Ovary (tissue), 9 donors: Measurements from ENCODE around the gene HPCAL1. TPM values are rescaled to one million over a fixed set of nuclear protein-coding genes. Genes with fewer than 3 reads are reported as not detected.

ENCODE experiments used
- DNase-seq, 5 donors: peaks; one replicate each; pipeline ENCODE4 v3.0.0-alpha.2; 2019 to 2020
- H3K27ac ChIP-seq, 2 donors: fragments of 200-600 bp; one replicate each; pipeline versions ENCODE4 v1.5.1 to v1.8.0; 2019 to 2022
- H3K27me3 ChIP-seq: fragments of 200-600 bp; one replicate; pipeline ENCODE4 v1.8.0; 2022
- H3K36me3 ChIP-seq: fragments of 200-600 bp; sonication (generic); one replicate; pipeline ENCODE4 v1.5.1; 2019
- H3K4me1 ChIP-seq: one replicate; pipeline ENCODE4 v1.8.1; 2013; ENCODE audit warnings: mild to moderate bottlenecking, moderate library complexity; ENCODE audit not compliant: insufficient read depth
- H3K4me3 ChIP-seq: fragments of 200-600 bp; sonication (generic); one replicate; pipeline ENCODE4 v1.5.1; 2017
- H3K9me3 ChIP-seq, 2 donors: fragments of 200-600 bp in 1 of 2; sonication (generic) in 1 of 2; one replicate each; pipeline versions ENCODE4 v1.5.1 to v1.8.1; 2013 to 2019; ENCODE audit warnings: mild to moderate bottlenecking in 1 of 2, moderate library complexity in 1 of 2
- CTCF ChIP-seq, 3 donors: fragments of 450-650 bp in 2 of 3; fragments of 200-600 bp in 1 of 3; IDR thresholded peaks; one replicate each; pipeline versions ENCODE4 v1.5.1 to v1.8.0; 2016 to 2022; ENCODE audit warnings: antibody characterized with exemption in 3 of 3, mild to moderate bottlenecking in 1 of 3
- EP300 ChIP-seq: sonication (generic); formaldehyde crosslinking; IDR thresholded peaks from one replicate; pipeline ENCODE4 v1.6.1; 2017; ENCODE audit warnings: antibody characterized with exemption
- POLR2A ChIP-seq: fragments of 450-650 bp; IDR thresholded peaks from one replicate; pipeline ENCODE4 v1.6.1; 2017; ENCODE audit warnings: antibody characterized with exemption, mild to moderate bottlenecking, moderate library complexity
- WGBS, 3 donors: extraction: QIAGEN DNeasy Blood & Tissue Kit in 1 of 3; methylation state at CpG; one replicate each; pipeline versions ENCODE4 v1.1.5 to v1.1.7; 2013 to 2017; 5-methylcytosine and 5-hydroxymethylcytosine counted together
- intact Hi-C, 4 donors: fragments of 100-400 bp; cut with DNase I; formaldehyde crosslinking; loops; one replicate each; pipeline versions ENCODE4 v1.11.0 to v1.15.1; 2022 to 2023
- polyA plus RNA-seq, 2 donors: library from polyadenylated mRNA; stranded (reverse); fragments of 200-250 nt in 1 of 2; fragments of 350-450 nt in 1 of 2; fragmentation: Illumina TruSeq in 1 of 2; extraction: RNeasy Lipid Tissue Mini Kit (QIAGEN cat#74804) in 1 of 2; gene quantifications; one replicate each; pipeline ENCODE4 v1.2.3, GENCODE V29; 2013 to 2014
- total RNA-seq, 7 donors: library from RNA; depleted of rRNA in 2 of 7; stranded (reverse); fragments of >200 nt in 2 of 7; fragmentation: NEBNext Ultra II Directional in 3 of 7; extraction: Animal tissue kit (Norgen Biotek cat#: 25700) in 3 of 7; gene quantifications; one replicate each; pipeline versions ENCODE4 v1.1.0 to v1.2.4, GENCODE V29; 2016 to 2023
- donor health status: DM: no; HTN: no; CAD: no; lungs with moderate emphysema.
- donor health status: DM: no; HTN: no; CAD: no.
- donor health status: Bipolar disorder and iron deficiency.
- donor health status: DM: yes; HTN: yes; CAD: no.
- donor health status: DM: no; HTN: no; CAD: no.
- donor health status: DM: yes; HTN: yes; CAD: no.

HPCAL1 gene
- total and polyA plus RNA-seq, 9 donors: 11.4 to 69.5 (median 18.5) TPM

- Histone ChIP-seq H3K9me3 (no peaks in the 10 kb centered on the region), H3K36me3 (no peaks in the 10 kb centered on the region), H3K4me1 (no peaks in the 10 kb centered on the region), H3K27me3 (no peaks in the 10 kb centered on the region), H3K27ac (no peak overlapping the region), H3K4me3 (no peak overlapping the region)
- WGBS, 3 donors: 71 to 86% (median 77%) methylated on average over 6 of the region's 6 CpGs
- DNase-seq: no peak
- TF ChIP-seq CTCF (IDR thresholded peaks at IDR 0.05): no peak
- TF ChIP-seq EP300: no peak
- TF ChIP-seq POLR2A: no peak
- intact Hi-C loops: no loop called here
Measured at GRCh38 chr2:10417551-10418335, 115.0 kb downstream of the HPCAL1 start.

- no peak for DNase-seq
- intact Hi-C loops: no loop called here
- no peak overlapping the region for H3K27ac ChIP-seq
- no peak overlapping the region for H3K4me3 ChIP-seq
- H3K36me3 ChIP-seq: no peaks in the 10 kb centered on the region
- no peaks in the 10 kb centered on the region for H3K9me3 ChIP-seq
- TF ChIP-seq EP300: no peak
- peaks cover 2% of the 10 kb centered on the region for H3K4me1 ChIP-seq
- H3K27me3 ChIP-seq: no peaks in the 10 kb centered on the region
- 95 to 97% (median 97%) methylated on average over 54 of the region's 54 CpGs for WGBS, 3 donors
Measured at GRCh38 chr2:10419553-10420257, 117.0 kb downstream of the HPCAL1 start.

- Histone ChIP-seq H3K27ac (no peak overlapping the region), H3K4me1 (peaks cover 2% of the 10 kb centered on the region), H3K4me3 (no peak overlapping the region), H3K36me3 (no peaks in the 10 kb centered on the region), H3K27me3 (no peaks in the 10 kb centered on the region), H3K9me3 (no peaks in the 10 kb centered on the region)
- no peak for DNase-seq
- TF ChIP-seq CTCF (IDR thresholded peaks at IDR 0.05): no peak
- TF ChIP-seq POLR2A: no peak
- no peak for TF ChIP-seq EP300
- intact Hi-C loops: no loop called here
- WGBS, 3 donors: 79 to 96% (median 93%) methylated on average over 6 of the region's 6 CpGs
Measured at GRCh38 chr2:10422251-10422650, 119.5 kb downstream of the HPCAL1 start.

- intact Hi-C loops: no loop called here
- no peaks in the 10 kb centered on the region for H3K27me3 ChIP-seq
- DNase-seq: no peak
- peaks cover 2% of the 10 kb centered on the region for H3K4me1 ChIP-seq
- WGBS, 3 donors: 93 to 95% (median 93%) methylated on average over 22 to 24 of the region's 24 CpGs
- H3K36me3 ChIP-seq: no peaks in the 10 kb centered on the region
- no peak overlapping the region for H3K27ac ChIP-seq
- no peaks in the 10 kb centered on the region for H3K9me3 ChIP-seq
- H3K4me3 ChIP-seq: no peak overlapping the region
- TF ChIP-seq POLR2A (no peak), EP300 (no peak), CTCF (IDR thresholded peaks at IDR 0.05) (no peak)
Measured at GRCh38 chr2:10422732-10423399, 120.2 kb downstream of the HPCAL1 start.
